GM19240 (cell line): ENCODE data around the gene GBF1.

Experiments used
- DNase-seq: peaks from one replicate; pipeline ENCODE4 v3.0.0; 2011; ENCODE audit warnings: low spot score; ENCODE audit not compliant: insufficient read length

Gene GBF1

GRCh38 chr10:102408131-102408727 is 162.9 kb downstream of the GBF1 start:
- DNase-seq, result no peak

- DNase-seq, result no peak
Observed at GRCh38 chr10:102408728-102409603, 163.6 kb downstream of the GBF1 start.

GRCh38 chr10:102409604-102410428 is 164.5 kb downstream of the GBF1 start:
- DNase-seq, result no peak

- DNase-seq, result no peak
Observed at GRCh38 chr10:102410429-102411073, 165.2 kb downstream of the GBF1 start.

- no peak for DNase-seq
Observed at GRCh38 chr10:102411341-102412255, 166.3 kb downstream of the GBF1 start.

GRCh38 chr10:102412293-102412692 is 167.0 kb downstream of the GBF1 start:
- DNase-seq, result no peak

GRCh38 chr10:102413053-102413705 is 167.8 kb downstream of the GBF1 start:
- DNase-seq, result peak; percentile 78

GRCh38 chr10:102413806-102414561 is 168.7 kb downstream of the GBF1 start:
- DNase-seq, result no peak

- DNase-seq, result no peak
Observed at GRCh38 chr10:102414749-102415148, 169.4 kb downstream of the GBF1 start.

GRCh38 chr10:102416283-102416682 is 171.0 kb downstream of the GBF1 start:
- no peak for DNase-seq

- no peak for DNase-seq
Observed at GRCh38 chr10:102416695-102417094, 171.4 kb downstream of the GBF1 start.

GRCh38 chr10:102418622-102419268 is 173.4 kb downstream of the GBF1 start, which contains the start of gene PSD:
TSS of gene PSD (minus strand) at chr10:102418785. CDS start at chr10:102417038, 1,747 bp downstream.
- DNase-seq, result no peak

GRCh38 chr10:102419269-102420180 is 174.2 kb downstream of the GBF1 start:
- DNase-seq, result no peak

- no peak for DNase-seq
Observed at GRCh38 chr10:102420181-102420713, 174.9 kb downstream of the GBF1 start.

GRCh38 chr10:102420714-102421506 is 175.6 kb downstream of the GBF1 start, which contains the start of gene FBXL15:
TSS of gene FBXL15 (plus strand) at chr10:102420836. CDS start at chr10:102421130, 294 bp downstream.
- peak; percentile 97 for DNase-seq

GRCh38 chr10:102421507-102421756 is 176.1 kb downstream of the GBF1 start:
- DNase-seq, result no peak
